ENCODE data around the gene C11orf21. TPM values are rescaled to one million over a fixed set of nuclear protein-coding genes. Genes with fewer than 3 reads are reported as not detected.

The C11orf21 gene
- polyA plus RNA-seq, 1 of the 3 experiments (the other 2 are of a cell fraction) = 0.03 TPM

DNA sequence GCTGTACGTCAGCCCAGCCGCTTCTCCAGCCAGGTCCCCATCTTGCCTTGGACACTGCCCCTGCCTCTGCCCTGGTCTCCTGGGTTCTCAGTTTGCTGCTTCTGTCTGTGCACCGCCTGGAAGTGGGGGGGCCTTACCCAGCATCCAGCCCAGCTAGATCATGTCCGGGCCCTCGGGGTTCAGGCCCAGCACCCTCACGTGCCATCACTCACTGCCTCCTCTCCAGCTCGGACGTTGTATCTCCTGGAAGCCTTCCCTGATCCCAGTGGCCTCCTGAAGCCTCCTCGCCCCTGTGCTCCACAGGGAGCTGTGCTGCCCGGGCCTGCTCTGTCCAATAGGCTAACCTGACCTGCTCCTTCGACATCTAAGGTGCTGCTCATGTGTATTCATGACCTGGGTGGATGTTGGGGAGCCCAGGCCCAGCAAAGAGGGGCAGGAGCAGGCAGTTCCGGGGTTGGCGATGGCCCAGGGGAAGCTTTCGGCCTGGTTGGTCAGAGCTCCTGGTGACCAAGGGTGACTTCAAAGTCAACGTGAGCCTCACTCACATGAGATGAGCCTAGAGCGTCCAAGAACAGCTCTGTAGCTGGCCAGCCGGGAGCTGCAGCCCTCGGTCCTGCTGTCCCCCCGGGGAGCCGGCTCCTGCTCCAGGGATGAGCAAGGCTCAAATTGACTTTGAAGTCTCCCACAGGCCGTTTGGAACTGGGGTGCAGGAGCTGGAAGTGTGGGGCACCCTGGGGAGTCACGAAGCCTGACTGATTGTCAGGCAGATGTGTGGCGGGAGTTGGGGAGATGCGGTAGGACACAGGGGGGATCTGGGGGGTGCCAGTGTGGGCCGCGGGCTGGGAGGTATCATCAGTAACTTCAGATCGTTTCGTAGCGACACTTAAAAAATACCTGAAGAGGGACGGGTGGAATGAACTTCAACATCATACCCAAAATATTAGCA is 26.1 kb downstream of the C11orf21 start (continued):
- no peak for TF ChIP-seq PBX3 (IDR thresholded peaks at IDR 0.05)
- TF ChIP-seq, protein P1, sequence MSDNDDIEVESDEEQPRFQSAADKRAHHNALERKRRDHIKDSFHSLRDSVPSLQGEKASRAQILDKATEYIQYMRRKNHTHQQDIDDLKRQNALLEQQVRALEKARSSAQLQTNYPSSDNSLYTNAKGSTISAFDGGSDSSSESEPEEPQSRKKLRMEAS (IDR thresholded peaks at IDR 0.05; ENCODE audit: low read depth) = no peak

DNA sequence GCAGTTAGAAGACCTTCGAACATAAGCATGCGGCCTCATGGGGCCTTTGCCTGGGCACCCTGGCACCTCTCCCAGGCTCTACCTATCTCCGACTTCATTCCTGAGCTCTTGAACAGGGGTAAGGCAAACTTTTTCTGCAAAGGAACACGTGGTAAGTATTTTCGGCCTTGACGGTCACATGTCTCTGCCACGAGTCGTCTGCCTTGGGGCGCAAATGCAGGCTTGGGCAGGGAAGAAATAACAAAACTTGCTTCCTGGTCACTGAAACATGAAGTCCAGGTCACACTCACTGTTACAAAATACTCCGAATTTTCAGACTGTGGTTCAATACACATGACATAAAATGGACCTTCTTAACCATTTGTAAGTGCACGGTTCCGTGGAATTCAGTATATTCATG is 27.9 kb downstream of the C11orf21 start:
- Histone ChIP-seq H3K4me2 (no peak overlapping the region), H3K4me3 (ENCODE audit: low read depth in 2 of 2, low read length in 1 of 2) (no peak overlapping the region), H3K79me2 (ENCODE audit: insufficient read depth) (no peaks in the 10 kb centered on the region), H3K27ac (ENCODE audit: low read depth in 2 of 2, low read length in 1 of 2) (no peak overlapping the region), H3K27me3 (ENCODE audit: insufficient read depth) (peaks cover 20% of the 10 kb centered on the region), H4K20me1 (ENCODE audit: insufficient read depth) (no peaks in the 10 kb centered on the region), H3K9me3 (no peaks in the 10 kb centered on the region), H3F3A (replicated peaks; ENCODE audit: insufficient read depth) (no peaks in the 10 kb centered on the region), H3K4me1 (ENCODE audit: control insufficient read depth in 1 of 2, insufficient read depth in 2 of 2, low read depth in 1 of 2, low read length in 1 of 2) (no peaks in the 10 kb centered on the region), H2AFZ (ENCODE audit: low read depth) (no peak overlapping the region), H3K9me2 (no peaks in the 10 kb centered on the region), H3K9ac (no peak overlapping the region), H3K36me3 (replicated peaks in 1 of 2; ENCODE audit: control insufficient read depth in 1 of 2, insufficient read depth in 2 of 2, low read length in 1 of 2) (no peaks in the 10 kb centered on the region)
- CTCF ChIA-PET = interaction anchor here (1.4 to 2.3 kb wide), 3 partner anchors 16 to 257 kb away, joined by 3 to 5 read pairs (median 3); no protein-coding TSS in a partner anchor
- WGBS (ENCODE audit: low lambda C conversion rate) = 50% methylated on average over 12 of the region's 12 CpGs
- no peak for DNase-seq
- POLR2A ChIA-PET = no interaction called here
- TF ChIP-seq PBX3 (IDR thresholded peaks at IDR 0.05) (no peak), FOSL2 (IDR thresholded peaks at IDR 0.05; ENCODE audit: borderline replicate concordance, low read depth) (no peak), SIN3A (IDR thresholded peaks at IDR 0.05; ENCODE audit: borderline replicate concordance, low read depth, low read length) (no peak), REST (IDR thresholded peaks at IDR 0.05; ENCODE audit: low read depth, low read length) (no peak), EZH2phosphoT487 (IDR thresholded peaks at IDR 0.05; ENCODE audit: borderline replicate concordance, low read depth) (no peak), CHD2 (IDR thresholded peaks at IDR 0.05; ENCODE audit: low read length, partially characterized antibody) (no peak), ELF1 (IDR thresholded peaks at IDR 0.05) (no peak), TEAD4 (IDR thresholded peaks at IDR 0.05; ENCODE audit: borderline replicate concordance, insufficient read depth) (no peak), RAD21 (IDR thresholded peaks at IDR 0.05; ENCODE audit: low read length) (no peak), NFIC (IDR thresholded peaks at IDR 0.05; ENCODE audit: borderline replicate concordance) (no peak), RCOR1 (IDR thresholded peaks at IDR 0.05; ENCODE audit: low read length) (no peak), JUND (IDR thresholded peaks at IDR 0.05) (no peak), FOXM1 (IDR thresholded peaks at IDR 0.05; ENCODE audit: low read depth) (no peak), RFX5 (IDR thresholded peaks at IDR 0.05; ENCODE audit: low read length) (no peak), CTCF (IDR thresholded peaks at IDR 0.05) (no peak)
- TF ChIP-seq, protein P1 (IDR thresholded peaks at IDR 0.05; ENCODE audit: low read depth) = no peak
